GM06990 (cell line): ENCODE measurements around the gene DHX16.
"Not testable (repeated sequence)": the region's sequence is repeated elsewhere in the genome, so short reads cannot be mapped to it uniquely, and the experiment has no call there.

ENCODE experiments used
- DNase-seq: peaks from one replicate; pipeline ENCODE4 v3.0.0-alpha.2; 2011; ENCODE audit not compliant: insufficient read length; ENCODE audit errors: extremely low read depth
- H3K27me3 ChIP-seq: replicated peaks from 2 replicates; pipeline ENCODE4 v1.6.0; 2011; ENCODE audit warnings: low read length; ENCODE audit not compliant: control insufficient read depth, insufficient read depth
- H3K36me3 ChIP-seq: 2 replicates; pipeline ENCODE4 v1.5.1; 2011; ENCODE audit warnings: low read length; ENCODE audit not compliant: control insufficient read depth, insufficient read depth
- H3K4me3 ChIP-seq: replicated peaks from 2 replicates; pipeline ENCODE4 v1.5.1; 2011; ENCODE audit warnings: low read depth, mild to moderate bottlenecking, control low read depth, low read length
- CTCF ChIP-seq: IDR thresholded peaks from 2 replicates; pipeline ENCODE4 v1.5.1; 2011; ENCODE audit warnings: low read length, control low read depth, mild to moderate bottlenecking, inconsistent platforms; ENCODE audit not compliant: insufficient read depth, poor library complexity, severe bottlenecking

The DHX16 gene

GRCh38 chr6:30672445-30673253 lies at the start of gene DHX16:
DHX16 (minus strand) TSS chr6:30673006; CDS start chr6:30672841, 165 bp downstream.
- Histone ChIP-seq H3K4me3 (peak within 1 kb of the TSS; percentile 99), H3K36me3 (peaks cover 12% of the 10 kb centered on the region), H3K27me3 (no peaks in the 10 kb centered on the region)
- DNase-seq = peak; percentile 87
- peak; percentile 84 for TF ChIP-seq CTCF

GRCh38 chr6:30722025-30722279 lies 49.1 kb upstream of the DHX16 start:
- Histone ChIP-seq H3K4me3 (peak overlapping the region; percentile 98), H3K36me3 (peaks cover 30% of the 10 kb centered on the region)
- DNase-seq, H3K27me3 ChIP-seq: not testable (repeated sequence)

- TF ChIP-seq CTCF = no peak
Measured at GRCh38 chr6:30721198-30722024, 48.6 kb upstream of the DHX16 start.

GRCh38 chr6:30720738-30721197 lies 48.0 kb upstream of the DHX16 start:
- Histone ChIP-seq H3K27me3 (no peaks in the 10 kb centered on the region), H3K36me3 (peaks cover 29% of the 10 kb centered on the region), H3K4me3 (peak overlapping the region; percentile 98)
- peak; percentile 82 for DNase-seq
- TF ChIP-seq CTCF = no peak

More at GRCh38 chr6:30721198-30722024, 48.6 kb upstream of the DHX16 start:
- peak; percentile 95 for DNase-seq
- Histone ChIP-seq H3K4me3 (peak overlapping the region; percentile 98), H3K36me3 (peaks cover 30% of the 10 kb centered on the region), H3K27me3 (no peaks in the 10 kb centered on the region)

GRCh38 chr6:30719791-30720737 lies 47.3 kb upstream of the DHX16 start, which contains the start of gene TUBB:
TUBB (plus strand) TSS chr6:30720352; CDS start chr6:30720507, 155 bp downstream.
- Histone ChIP-seq H3K27me3 (no peaks in the 10 kb centered on the region), H3K36me3 (peaks cover 27% of the 10 kb centered on the region), H3K4me3 (peak within 1 kb of the TSS; percentile 98)
- DNase-seq = peak; percentile 98
- no peak for TF ChIP-seq CTCF
